CD14-positive monocyte (primary cell): Measurements from ENCODE around the gene CHPF. TPM values are rescaled to one million over a fixed set of nuclear protein-coding genes. Genes with fewer than 3 reads are reported as not detected.

Experiments used
- DNase-seq, 3 donors: peaks; one replicate each; pipeline ENCODE4 v3.0.0-alpha.2; 2011 to 2022
- H2AFZ ChIP-seq: 2 replicates; pipeline ENCODE4 v1.6.0; 2012; ENCODE audit warnings: mild to moderate bottlenecking, low read depth, low read length, inconsistent platforms; ENCODE audit not compliant: insufficient read depth, poor library complexity, severe bottlenecking
- H3K27ac ChIP-seq, 2 donors: 1 replicate in 1 of 2; 2 replicates in 1 of 2; pipeline ENCODE4 v1.5.1; 2012 to 2013; ENCODE audit warnings: low read length in 2 of 2, control low read depth in 1 of 2, inconsistent platforms in 1 of 2, low read depth in 1 of 2, mild to moderate bottlenecking in 1 of 2
- H3K27me3 ChIP-seq, 2 donors: one replicate each; pipeline versions ENCODE4 v1.6.0 to v1.6.1; 2011 to 2013; ENCODE audit warnings: low read length in 2 of 2; ENCODE audit not compliant: control insufficient read depth in 2 of 2, insufficient read depth in 2 of 2
- H3K36me3 ChIP-seq, 2 donors: replicated peaks in 1 of 2; 1 replicate in 1 of 2; 2 replicates in 1 of 2; pipeline versions ENCODE4 v1.5.1 to v1.6.1; 2012 to 2013; ENCODE audit warnings: low read length in 2 of 2, control low read depth in 1 of 2, inconsistent platforms in 1 of 2, mild to moderate bottlenecking in 1 of 2; ENCODE audit not compliant: insufficient read depth in 2 of 2, control insufficient read depth in 1 of 2
- H3K4me1 ChIP-seq, 2 donors: 1 replicate in 1 of 2; 2 replicates in 1 of 2; pipeline versions ENCODE4 v1.5.1 to v1.6.1; 2012 to 2013; ENCODE audit warnings: low read length in 2 of 2, control low read depth in 1 of 2, inconsistent platforms in 1 of 2, mild to moderate bottlenecking in 1 of 2, moderate library complexity in 1 of 2; ENCODE audit not compliant: insufficient read depth in 2 of 2, control insufficient read depth in 1 of 2
- H3K4me2 ChIP-seq: replicated peaks from 2 replicates; pipeline ENCODE3; 2012; ENCODE audit warnings: low read length, moderate library complexity, mild to moderate bottlenecking; ENCODE audit not compliant: poor library complexity, severe bottlenecking; ENCODE audit errors: extremely low read depth
- H3K4me3 ChIP-seq, 3 experiments: fragments of 200-600 bp in 1 of 3; sonication (generic) in 1 of 3; replicated peaks in 1 of 3; 1 replicate in 2 of 3; 2 replicates in 1 of 3; pipeline ENCODE4 v1.5.1; 2011 to 2013; ENCODE audit warnings: low read length in 3 of 3, mild to moderate bottlenecking in 3 of 3, control low read depth in 2 of 3, low read depth in 2 of 3, inconsistent platforms in 1 of 3, moderate library complexity in 1 of 3
- H3K79me2 ChIP-seq: 2 replicates; pipeline ENCODE4 v1.6.0; 2012; ENCODE audit warnings: mild to moderate bottlenecking, control low read depth, inconsistent platforms, low read length, moderate library complexity; ENCODE audit not compliant: insufficient read depth
- H3K9ac ChIP-seq: 2 replicates; pipeline ENCODE4 v1.6.0; 2017; ENCODE audit warnings: low read length, mild to moderate bottlenecking; ENCODE audit not compliant: insufficient read depth, poor library complexity, severe bottlenecking
- H3K9me3 ChIP-seq, 2 donors: replicated peaks in 1 of 2; 1 replicate in 1 of 2; 2 replicates in 1 of 2; pipeline versions ENCODE4 v1.5.1 to v1.6.1; 2012 to 2013; ENCODE audit warnings: low read length in 2 of 2, control low read depth in 1 of 2; ENCODE audit not compliant: control insufficient read depth in 1 of 2, insufficient read depth in 1 of 2
- H4K20me1 ChIP-seq: 2 replicates; pipeline ENCODE4 v1.6.0; 2012; ENCODE audit warnings: mild to moderate bottlenecking, low read length, control low read depth, moderate library complexity; ENCODE audit not compliant: insufficient read depth
- H3K27ac Mint-ChIP-seq, 7 donors: one replicate each; pipeline ENCODE4 v1.8.0; 2020; ENCODE audit warnings: mild to moderate bottlenecking in 7 of 7, mixed read lengths in 7 of 7, moderate library complexity in 6 of 7, inconsistent platforms in 2 of 7
- H3K27me3 Mint-ChIP-seq, 3 donors: one replicate each; pipeline ENCODE4 v1.8.0; 2021 to 2022; ENCODE audit warnings: low read depth in 3 of 3, mild to moderate bottlenecking in 3 of 3, mixed read lengths in 3 of 3, moderate library complexity in 3 of 3, inconsistent platforms in 1 of 3
- H3K36me3 Mint-ChIP-seq, 2 donors: one replicate each; pipeline ENCODE4 v1.8.0; 2020; ENCODE audit warnings: mixed read lengths in 2 of 2, inconsistent platforms in 1 of 2, mild to moderate bottlenecking in 1 of 2
- H3K4me1 Mint-ChIP-seq: one replicate; pipeline ENCODE4 v1.8.0; 2020; ENCODE audit warnings: mild to moderate bottlenecking, mixed read lengths
- H3K4me3 Mint-ChIP-seq, 2 donors: one replicate each; pipeline ENCODE4 v1.8.0; 2020; ENCODE audit warnings: mild to moderate bottlenecking in 2 of 2, mixed read lengths in 2 of 2, moderate library complexity in 1 of 2
- H3K9me3 Mint-ChIP-seq, 7 donors: one replicate each; pipeline ENCODE4 v1.8.0; 2020 to 2022; ENCODE audit warnings: mixed read lengths in 7 of 7, mild to moderate bottlenecking in 6 of 7, moderate library complexity in 6 of 7, inconsistent platforms in 2 of 7
- WGBS: methylation state at CpG from one replicate; pipeline ENCODE4 v1.1.5; 2013; ENCODE audit warnings: missing lambda C conversion rate; ENCODE audit not compliant: insufficient coverage; 5-methylcytosine and 5-hydroxymethylcytosine counted together
- intact Hi-C, 2 donors: fragments of 100-400 bp; cut with micrococcal nuclease; formaldehyde crosslinking; loops; one replicate each; pipeline versions ENCODE4 v1.15.0 to v1.15.1; 2023
- polyA plus RNA-seq, 3 donors: library from polyadenylated mRNA; depleted of rRNA in 1 of 3; unstranded in 2 of 3; stranded (reverse) in 1 of 3; fragments of 300-500 nt in 2 of 3; fragments of >200 nt in 1 of 3; fragmentation: Illumina TruSeq in 2 of 3; gene quantifications; 1 replicate in 2 of 3; 2 replicates in 1 of 3; pipeline ENCODE4 v1.2.3, GENCODE V29; 2012 to 2021
- TF ChIP-seq, protein P1 (sequence below): fragments of 200-600 bp; IDR thresholded peaks from one replicate; pipeline ENCODE4 v1.8.0; 2022; ENCODE audit warnings: antibody characterized with exemption, mild to moderate bottlenecking

CHPF gene
- polyA plus RNA-seq, 3 donors: 0.09 to 0.32 (median 0.09) TPM

DNA sequence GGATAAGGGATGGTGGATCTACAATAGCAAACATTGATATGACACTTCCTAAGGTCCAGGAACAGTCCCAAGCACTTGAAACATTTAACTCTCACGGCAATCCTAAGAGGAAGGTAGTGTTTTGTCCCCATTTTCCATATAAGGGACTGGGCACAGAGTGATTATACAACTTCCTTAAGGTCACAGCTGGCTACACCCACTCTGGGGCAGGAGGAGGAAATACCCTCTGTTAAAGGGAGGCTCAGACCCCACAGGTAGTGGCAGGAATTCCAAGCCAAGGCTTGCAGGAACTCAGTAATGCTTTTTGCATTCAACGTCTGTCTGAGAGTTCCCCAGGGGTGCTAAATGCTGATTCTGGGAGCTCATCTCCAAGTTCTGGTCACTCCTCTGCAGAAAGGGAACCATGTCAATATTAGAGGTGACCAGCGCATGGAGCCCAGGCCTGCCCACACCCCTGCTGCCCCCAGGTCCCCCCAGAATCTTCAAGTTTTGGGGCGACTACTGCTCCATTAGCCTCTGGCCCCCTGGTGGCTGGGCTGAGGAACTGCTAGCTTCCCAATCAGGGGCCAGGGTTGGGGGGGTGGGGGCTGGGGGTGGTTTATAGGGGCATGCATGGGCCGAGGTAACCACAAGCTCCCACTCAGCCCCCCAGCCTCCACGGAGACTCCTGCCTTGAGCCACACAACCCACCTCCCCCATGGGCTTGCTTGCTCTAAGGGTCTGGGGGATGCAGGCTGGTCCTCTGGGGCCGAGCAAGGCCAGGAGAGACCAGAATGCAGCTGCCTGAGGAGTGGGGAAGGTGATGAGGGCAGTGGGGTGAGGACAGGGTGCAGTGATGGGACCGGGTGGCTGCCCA lies 16.7 kb upstream of the CHPF start:
- H3K36me3 Mint-ChIP-seq: no peaks in the 10 kb centered on the region
- peak in 1 of 3 donors; percentile 12 for DNase-seq
- no peak overlapping the region for H3K9ac ChIP-seq
- no peak overlapping the region for H3K4me3 Mint-ChIP-seq
- no peak overlapping the region for H3K27ac Mint-ChIP-seq
- H4K20me1 ChIP-seq: no peaks in the 10 kb centered on the region
- intact Hi-C loops: no loop called here
- H2AFZ ChIP-seq: no peak overlapping the region
- H3K79me2 ChIP-seq: no peaks in the 10 kb centered on the region
- no peaks in the 10 kb centered on the region for H3K36me3 ChIP-seq
- H3K4me3 ChIP-seq: no peak overlapping the region
- no peak overlapping the region for H3K27ac ChIP-seq
- TF ChIP-seq, protein P1, sequence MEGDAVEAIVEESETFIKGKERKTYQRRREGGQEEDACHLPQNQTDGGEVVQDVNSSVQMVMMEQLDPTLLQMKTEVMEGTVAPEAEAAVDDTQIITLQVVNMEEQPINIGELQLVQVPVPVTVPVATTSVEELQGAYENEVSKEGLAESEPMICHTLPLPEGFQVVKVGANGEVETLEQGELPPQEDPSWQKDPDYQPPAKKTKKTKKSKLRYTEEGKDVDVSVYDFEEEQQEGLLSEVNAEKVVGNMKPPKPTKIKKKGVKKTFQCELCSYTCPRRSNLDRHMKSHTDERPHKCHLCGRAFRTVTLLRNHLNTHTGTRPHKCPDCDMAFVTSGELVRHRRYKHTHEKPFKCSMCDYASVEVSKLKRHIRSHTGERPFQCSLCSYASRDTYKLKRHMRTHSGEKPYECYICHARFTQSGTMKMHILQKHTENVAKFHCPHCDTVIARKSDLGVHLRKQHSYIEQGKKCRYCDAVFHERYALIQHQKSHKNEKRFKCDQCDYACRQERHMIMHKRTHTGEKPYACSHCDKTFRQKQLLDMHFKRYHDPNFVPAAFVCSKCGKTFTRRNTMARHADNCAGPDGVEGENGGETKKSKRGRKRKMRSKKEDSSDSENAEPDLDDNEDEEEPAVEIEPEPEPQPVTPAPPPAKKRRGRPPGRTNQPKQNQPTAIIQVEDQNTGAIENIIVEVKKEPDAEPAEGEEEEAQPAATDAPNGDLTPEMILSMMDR: peak; percentile 98
- H3K9me3 Mint-ChIP-seq: no peaks in the 10 kb centered on the region
- H3K4me1 ChIP-seq: no peaks in the 10 kb centered on the region
- no peak overlapping the region for H3K4me2 ChIP-seq
- H3K4me1 Mint-ChIP-seq: no peaks in the 10 kb centered on the region
- H3K9me3 ChIP-seq: no peaks in the 10 kb centered on the region
- 64% methylated on average over 4 of the region's 8 CpGs for WGBS
- peaks cover 0 to 4% (median 1%) of the 10 kb centered on the region in 3 donors for H3K27me3 Mint-ChIP-seq
- H3K27me3 ChIP-seq: no peaks in the 10 kb centered on the region

- Histone ChIP-seq H2AFZ (no peak overlapping the region), H3K79me2 (no peaks in the 10 kb centered on the region), H3K27me3 (no peaks in the 10 kb centered on the region), H3K9me3 (no peaks in the 10 kb centered on the region), H3K36me3 (no peaks in the 10 kb centered on the region), H3K27ac (no peak overlapping the region), H3K9ac (no peak overlapping the region), H3K4me1 (no peaks in the 10 kb centered on the region), H3K4me3 (no peak overlapping the region), H3K4me2 (no peak overlapping the region), H4K20me1 (no peaks in the 10 kb centered on the region)
- no peak for DNase-seq
- no peak overlapping the region for H3K27ac Mint-ChIP-seq
- 98% methylated on average over 14 of the region's 20 CpGs for WGBS
- no peaks in the 10 kb centered on the region for H3K36me3 Mint-ChIP-seq
- H3K4me1 Mint-ChIP-seq: no peaks in the 10 kb centered on the region
- H3K9me3 Mint-ChIP-seq: no peaks in the 10 kb centered on the region
- intact Hi-C loops: no loop called here
- H3K4me3 Mint-ChIP-seq: no peak overlapping the region
- H3K27me3 Mint-ChIP-seq: peaks cover 0 to 4% (median 1%) of the 10 kb centered on the region in 3 donors
- TF ChIP-seq, protein P1: no peak
These were observed 15.7 kb upstream of the CHPF start for GRCh38 chr2:219559156-219559915.
